Prostate gland (tissue), 2 donors: ENCODE measurements around the gene SUPT6H. TPM values are rescaled to one million over a fixed set of nuclear protein-coding genes. Genes with fewer than 3 reads are reported as not detected.
A peak's percentile ranks its signal among the peaks of the same experiment; 100 is the strongest.

Experiments used
- DNase-seq: peaks from one replicate; pipeline ENCODE4 v3.0.0-alpha.2; 2019; ENCODE audit warnings: low spot score
- H3K27ac ChIP-seq, 2 donors: fragments of 200-600 bp; sonication (generic); 2 replicates each; pipeline ENCODE4 v1.5.1; 2017 to 2019
- H3K27me3 ChIP-seq: fragments of 200-600 bp; sonication (generic); replicated peaks from 2 replicates; pipeline ENCODE4 v1.5.1; 2019; ENCODE audit not compliant: insufficient read depth
- H3K36me3 ChIP-seq, 2 donors: fragments of 200-600 bp; sonication (generic); 1 replicate in 1 of 2; 2 replicates in 1 of 2; pipeline versions ENCODE4 v1.5.1 to v1.8.1; 2017 to 2019
- H3K4me1 ChIP-seq: fragments of 200-600 bp; sonication (generic); replicated peaks from 2 replicates; pipeline ENCODE4 v1.5.1; 2019
- H3K4me3 ChIP-seq, 2 donors: fragments of 200-600 bp; sonication (generic); 2 replicates each; pipeline ENCODE4 v1.5.1; 2017 to 2019
- H3K9me3 ChIP-seq: fragments of 200-600 bp; sonication (generic); 2 replicates; pipeline ENCODE4 v1.5.1; 2017
- CTCF ChIP-seq, 4 experiments: fragments of 200-600 bp in 2 of 4; fragments of 450-650 bp in 2 of 4; sonication (generic) in 2 of 4; IDR thresholded peaks; 1 replicate in 3 of 4; 2 replicates in 1 of 4; pipeline ENCODE4 v1.5.1; 2016 to 2019; ENCODE audit warnings: antibody characterized with exemption in 4 of 4, mild to moderate bottlenecking in 2 of 4, moderate library complexity in 2 of 4
- POLR2A ChIP-seq: fragments of 450-650 bp; IDR thresholded peaks from one replicate; pipeline ENCODE4 v1.6.1; 2016; ENCODE audit warnings: antibody characterized with exemption, mild to moderate bottlenecking
- POLR2AphosphoS5 ChIP-seq: sonication (generic); formaldehyde crosslinking; IDR thresholded peaks from one replicate; pipeline ENCODE4 v1.6.1; 2017; ENCODE audit warnings: antibody characterized with exemption
- WGBS: methylation state at CpG from one replicate; pipeline ENCODE4 v1.1.5; 2018; 5-methylcytosine and 5-hydroxymethylcytosine counted together
- intact Hi-C: fragments of 100-400 bp; cut with DNase I; formaldehyde crosslinking; loops from one replicate; pipeline ENCODE4 v1.14.2; 2022
- small RNA-seq, 2 donors: library from RNA; depleted of rRNA; stranded (forward); fragments of <200 nt; gene quantifications; one replicate each; pipeline ENCODE3, GENCODE V24; 2016
- total RNA-seq, 2 donors: library from RNA; depleted of rRNA; stranded (reverse); fragments of >200 nt; gene quantifications; one replicate each; pipeline ENCODE4 v1.1.0, GENCODE V29; 2016

Gene SUPT6H
- total RNA-seq, 2 donors from 2014 or later = 52.7 to 138 TPM

GRCh38 chr17:28749516-28750177, 87.6 kb downstream of the SUPT6H start:
- peaks cover 26% of the 10 kb centered on the region for H3K4me1 ChIP-seq
- H3K36me3 ChIP-seq = peaks cover 5% of the 10 kb centered on the region in 2 donors
- 52% methylated on average over 11 of the region's 11 CpGs for WGBS
- H3K27ac ChIP-seq = peak overlapping the region; percentile 68 to 99
- intact Hi-C loops = loop anchor here (2.0 to 10.0 kb wide), 2 partner anchors 23 to 65 kb away; partner anchors contain the start of gene TLCD1
- DNase-seq = no peak
- no peaks in the 10 kb centered on the region for H3K27me3 ChIP-seq
- no peak overlapping the region for H3K4me3 ChIP-seq
- TF ChIP-seq CTCF (IDR thresholded peaks at IDR 0.05) (no peak), POLR2AphosphoS5 (no peak), POLR2A (no peak)
- H3K9me3 ChIP-seq = no peaks in the 10 kb centered on the region

GRCh38 chr17:28750178-28751047, 88.4 kb downstream of the SUPT6H start:
- TF ChIP-seq CTCF (IDR thresholded peaks at IDR 0.05) = peak; percentile 98 to 100 (median 99)
- TF ChIP-seq POLR2A = peak; percentile 16
- peak; percentile 92 for TF ChIP-seq POLR2AphosphoS5
- Histone ChIP-seq H3K27ac (peak overlapping the region; percentile 68 to 99), H3K4me1 (peaks cover 26% of the 10 kb centered on the region), H3K9me3 (no peaks in the 10 kb centered on the region), H3K36me3 (peaks cover 5% of the 10 kb centered on the region in 2 donors), H3K4me3 (no peak overlapping the region), H3K27me3 (no peaks in the 10 kb centered on the region)
- peak; percentile 95 for DNase-seq
- intact Hi-C loops = loop anchor here (2.0 kb wide), 1 partner anchor 24 kb away; the partner anchor contains the start of gene TLCD1
- WGBS = 19% methylated on average over 20 of the region's 20 CpGs

GRCh38 chr17:28751600-28752366, 89.8 kb downstream of the SUPT6H start:
- 87% methylated on average over 10 of the region's 10 CpGs for WGBS

More at GRCh38 chr17:28751600-28752366, 89.8 kb downstream of the SUPT6H start:
- H3K36me3 ChIP-seq = peaks cover 5% of the 10 kb centered on the region in 2 donors
- intact Hi-C loops = loop anchor here (2.0 kb wide), 1 partner anchor 25 kb away; the partner anchor contains the start of gene TLCD1
- peaks cover 13% of the 10 kb centered on the region for H3K4me1 ChIP-seq
- no peak overlapping the region for H3K4me3 ChIP-seq
- no peak for DNase-seq
- no peak overlapping the region for H3K27ac ChIP-seq
- H3K9me3 ChIP-seq = no peaks in the 10 kb centered on the region
- H3K27me3 ChIP-seq = no peaks in the 10 kb centered on the region
- TF ChIP-seq POLR2AphosphoS5 = no peak
- TF ChIP-seq POLR2A = no peak
- TF ChIP-seq CTCF (IDR thresholded peaks at IDR 0.05) = no peak

Small RNAs within 50 kb of the gene (small RNA-seq; reads per million reads assigned to genes)
- gene SNORD42A (0 reads per million in 2 donors), gene SNORD42B (0 reads per million in 2 donors), gene SNORD4A (0 reads per million in 2 donors), gene SNORD4B (0 reads per million in 2 donors)

Other genes with a start within 250 kb of the SUPT6H start
- under 1 TPM; 0.09 to 0.68 TPM for gene SLC13A2, start 188.6 kb upstream of the SUPT6H start, total RNA-seq
- gene FOXN1, start 155.9 kb upstream of the SUPT6H start, total RNA-seq = 1 to 10 TPM in 1 of 2 donors, under 1 TPM in 1; 0.64 to 1.2 TPM
- gene UNC119, start 109.6 kb upstream of the SUPT6H start, total RNA-seq = 100 to 1,000 TPM in 1 of 2 donors, 10 to 100 TPM in 1; 51.1 to 154 TPM
- gene PIGS, start 90.7 kb upstream of the SUPT6H start, total RNA-seq = 100 to 1,000 TPM in 1 of 2 donors, 10 to 100 TPM in 1; 68.7 to 131 TPM
- gene ALDOC, start 85.3 kb upstream of the SUPT6H start, total RNA-seq = 10 to 100 TPM; 49.5 to 55.0 TPM
- 10 to 100 TPM in 1 of 2 donors, 1 to 10 TPM in 1; 4.6 to 17.3 TPM for gene SPAG5, start 63.2 kb upstream of the SUPT6H start, total RNA-seq
- gene RSKR, start 48.0 kb upstream of the SUPT6H start, total RNA-seq = 10 to 100 TPM in 1 of 2 donors, 1 to 10 TPM in 1; 5.0 to 32.1 TPM
- gene BLTP2, start 17.0 kb upstream of the SUPT6H start, total RNA-seq = 10 to 100 TPM; 42.2 to 94.2 TPM
- gene SDF2, start 299 bp upstream of the SUPT6H start, total RNA-seq = 10 to 100 TPM; 53.3 to 80.1 TPM
- 1 to 10 TPM; 1.9 to 9.4 TPM for gene PROCA1, start 49.7 kb downstream of the SUPT6H start, total RNA-seq
- gene RAB34, start 55.7 kb downstream of the SUPT6H start, total RNA-seq = 100 to 1,000 TPM; 165 to 181 TPM
- gene RPL23A, start 57.8 kb downstream of the SUPT6H start, total RNA-seq = 100 to 1,000 TPM; 417 to 657 TPM
- gene TLCD1, start 64.0 kb downstream of the SUPT6H start, total RNA-seq = 10 to 100 TPM in 1 of 2 donors, 1 to 10 TPM in 1; 5.3 to 19.6 TPM
- 10 to 100 TPM in 1 of 2 donors, 1 to 10 TPM in 1; 5.1 to 13.2 TPM for gene NEK8, start 66.6 kb downstream of the SUPT6H start, total RNA-seq
- gene TRAF4, start 81.8 kb downstream of the SUPT6H start, total RNA-seq = 10 to 100 TPM; 43.1 to 59.8 TPM
- 10 to 100 TPM; 14.9 to 48.9 TPM for gene FAM222B, start 180.6 kb downstream of the SUPT6H start, total RNA-seq
- 10 to 100 TPM; 49.9 to 70.8 TPM for gene ERAL1, start 192.8 kb downstream of the SUPT6H start, total RNA-seq
- gene FLOT2, start 235.5 kb downstream of the SUPT6H start, total RNA-seq = 100 to 1,000 TPM in 1 of 2 donors, 10 to 100 TPM in 1; 82.9 to 121 TPM
- gene DHRS13, start 240.9 kb downstream of the SUPT6H start, total RNA-seq = 10 to 100 TPM; 36.8 to 61.3 TPM